Dermis blood vessel endothelial cell (primary cell): Measurements from ENCODE around the gene GPBAR1. TPM values are rescaled to one million over a fixed set of nuclear protein-coding genes. Genes with fewer than 3 reads are reported as not detected.

Experiments
- DNase-seq: peaks from one replicate; pipeline ENCODE4 v3.0.0; 2010
- total RNA-seq: library from RNA; depleted of rRNA; stranded (reverse); fragments of >200 nt; gene quantifications from 2 replicates; pipeline ENCODE4 v1.2.3, GENCODE V29; 2014

The GPBAR1 gene
- total RNA-seq, 1 donor from 2014 or later, result not detected

- no peak for DNase-seq
Measured at GRCh38 chr2:218244665-218245064, 16.1 kb upstream of the GPBAR1 start.

- no peak for DNase-seq
Measured at GRCh38 chr2:218245214-218245613, 15.6 kb upstream of the GPBAR1 start.

GRCh38 chr2:218249691-218250090 lies 11.1 kb upstream of the GPBAR1 start:
- no peak for DNase-seq

GRCh38 chr2:218252509-218253231 lies 8.1 kb upstream of the GPBAR1 start:
- DNase-seq, result no peak

GRCh38 chr2:218253232-218253625 lies 7.6 kb upstream of the GPBAR1 start:
- DNase-seq, result no peak

GRCh38 chr2:218255446-218255845 lies 5.4 kb upstream of the GPBAR1 start:
- no peak for DNase-seq

GRCh38 chr2:218256612-218257350 lies 4.0 kb upstream of the GPBAR1 start:
- DNase-seq, result no peak

- peak; percentile 58 for DNase-seq
Measured at GRCh38 chr2:218257390-218257981, 3.3 kb upstream of the GPBAR1 start.

- peak; percentile 74 for DNase-seq
Measured at GRCh38 chr2:218259099-218259961, 1.5 kb upstream of the GPBAR1 start.

GRCh38 chr2:218260166-218260565 lies 649 bp upstream of the GPBAR1 start:
- no peak for DNase-seq

- DNase-seq, result no peak
Measured at GRCh38 chr2:218261423-218262236, 815 bp downstream of the GPBAR1 start.

- DNase-seq, result no peak
Measured at GRCh38 chr2:218262237-218262600, 1.4 kb downstream of the GPBAR1 start.

GRCh38 chr2:218262631-218263586 lies 2.1 kb downstream of the GPBAR1 start:
- DNase-seq, result no peak

GRCh38 chr2:218263817-218264641 lies 3.2 kb downstream of the GPBAR1 start:
- no peak for DNase-seq

GRCh38 chr2:218264773-218265561 lies 4.2 kb downstream of the GPBAR1 start:
- DNase-seq, result no peak

- DNase-seq, result no peak
Measured at GRCh38 chr2:218265626-218266025, 4.8 kb downstream of the GPBAR1 start.

- no peak for DNase-seq
Measured at GRCh38 chr2:218266316-218266979, 5.6 kb downstream of the GPBAR1 start.

GRCh38 chr2:218267259-218267658 lies 6.4 kb downstream of the GPBAR1 start:
- DNase-seq, result no peak
